ENCODE data around the gene SELENOS.

DNA sequence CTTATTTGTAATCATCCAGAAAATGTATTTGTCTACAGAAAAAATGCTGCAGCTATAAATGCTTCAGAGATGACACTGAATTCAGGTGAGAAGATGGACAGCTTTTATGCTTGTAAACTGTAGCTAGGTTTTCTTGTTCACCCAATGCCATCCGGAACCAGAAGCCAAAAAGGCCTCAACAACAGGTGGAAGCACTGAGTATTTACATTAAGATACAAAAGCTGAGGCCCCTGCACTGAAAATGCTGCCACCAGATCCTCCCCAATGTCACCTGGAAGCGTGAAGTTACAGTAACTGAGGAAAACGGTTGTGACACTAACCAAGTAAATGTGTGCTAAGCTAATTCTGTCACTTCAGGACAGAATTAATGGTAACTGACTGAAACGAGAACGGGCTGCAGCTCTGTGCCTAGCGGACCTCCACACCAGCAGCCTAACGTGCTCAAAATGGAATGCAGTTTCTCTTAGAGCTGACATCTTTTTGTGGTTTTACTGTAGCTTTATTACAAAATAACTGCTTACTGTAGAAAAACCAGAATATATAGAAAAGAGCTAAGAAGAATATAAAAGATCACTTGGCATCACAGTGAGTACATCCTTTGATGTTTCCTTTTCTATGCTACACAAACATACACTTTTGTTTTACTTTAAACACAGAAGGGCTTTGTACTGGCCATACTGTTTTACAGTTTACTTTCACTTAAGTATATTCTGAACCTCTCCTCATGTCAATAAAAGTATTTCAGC, 33.1 kb downstream of the SELENOS start:
- TF ChIP-seq, protein P1, sequence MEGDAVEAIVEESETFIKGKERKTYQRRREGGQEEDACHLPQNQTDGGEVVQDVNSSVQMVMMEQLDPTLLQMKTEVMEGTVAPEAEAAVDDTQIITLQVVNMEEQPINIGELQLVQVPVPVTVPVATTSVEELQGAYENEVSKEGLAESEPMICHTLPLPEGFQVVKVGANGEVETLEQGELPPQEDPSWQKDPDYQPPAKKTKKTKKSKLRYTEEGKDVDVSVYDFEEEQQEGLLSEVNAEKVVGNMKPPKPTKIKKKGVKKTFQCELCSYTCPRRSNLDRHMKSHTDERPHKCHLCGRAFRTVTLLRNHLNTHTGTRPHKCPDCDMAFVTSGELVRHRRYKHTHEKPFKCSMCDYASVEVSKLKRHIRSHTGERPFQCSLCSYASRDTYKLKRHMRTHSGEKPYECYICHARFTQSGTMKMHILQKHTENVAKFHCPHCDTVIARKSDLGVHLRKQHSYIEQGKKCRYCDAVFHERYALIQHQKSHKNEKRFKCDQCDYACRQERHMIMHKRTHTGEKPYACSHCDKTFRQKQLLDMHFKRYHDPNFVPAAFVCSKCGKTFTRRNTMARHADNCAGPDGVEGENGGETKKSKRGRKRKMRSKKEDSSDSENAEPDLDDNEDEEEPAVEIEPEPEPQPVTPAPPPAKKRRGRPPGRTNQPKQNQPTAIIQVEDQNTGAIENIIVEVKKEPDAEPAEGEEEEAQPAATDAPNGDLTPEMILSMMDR (IDR thresholded peaks at IDR 0.05), result no peak
- TF ChIP-seq EP300 (IDR thresholded peaks at IDR 0.05) (no peak), POLR2A (IDR thresholded peaks at IDR 0.05) (no peak)
